ENCODE data around the gene XAF1. TPM values are rescaled to one million over a fixed set of nuclear protein-coding genes. Genes with fewer than 3 reads are reported as not detected.

Gene XAF1
- total and polyA plus RNA-seq, 9 of the 15 experiments (the other 6 are each of a cell fraction or from before 2014, with no cell fraction given), result 0.07 to 0.22 (median 0.11) TPM; not detected in 4

DNA sequence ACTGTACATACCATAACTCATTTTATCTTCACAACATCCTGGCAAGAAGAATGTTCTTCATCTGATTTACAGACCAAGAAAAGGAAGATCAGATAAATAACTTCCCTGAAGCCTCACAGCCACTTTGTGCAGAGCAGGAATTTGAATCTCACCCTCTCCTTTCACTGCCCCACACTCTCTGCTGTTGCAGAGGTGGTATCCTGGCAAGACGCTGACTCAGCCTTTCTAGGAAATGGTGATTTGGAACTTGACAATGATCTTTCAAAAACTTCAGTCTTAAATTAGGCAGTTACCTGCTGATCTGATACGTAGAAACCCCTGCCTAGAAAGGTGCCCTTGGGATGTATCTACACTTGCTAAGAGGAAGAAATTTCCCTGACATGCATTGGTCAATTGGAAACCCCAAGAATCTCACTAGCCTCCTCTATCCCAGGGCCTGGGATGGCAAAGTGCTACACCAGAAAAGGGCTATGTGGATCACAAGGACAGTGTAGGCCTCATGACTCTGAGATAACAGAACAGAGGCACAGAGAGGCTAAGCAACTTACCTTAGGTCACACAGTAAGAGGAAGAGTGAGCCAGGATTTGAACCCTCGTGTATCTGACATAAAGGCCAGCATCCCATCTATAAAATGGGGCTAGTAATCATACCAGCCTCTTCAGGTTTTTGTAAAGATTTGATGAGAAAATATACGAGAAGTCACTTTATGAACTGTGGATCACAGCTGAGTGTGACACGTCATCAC, 38.1 kb downstream of the XAF1 start (continued):
- TF ChIP-seq, protein P1, sequence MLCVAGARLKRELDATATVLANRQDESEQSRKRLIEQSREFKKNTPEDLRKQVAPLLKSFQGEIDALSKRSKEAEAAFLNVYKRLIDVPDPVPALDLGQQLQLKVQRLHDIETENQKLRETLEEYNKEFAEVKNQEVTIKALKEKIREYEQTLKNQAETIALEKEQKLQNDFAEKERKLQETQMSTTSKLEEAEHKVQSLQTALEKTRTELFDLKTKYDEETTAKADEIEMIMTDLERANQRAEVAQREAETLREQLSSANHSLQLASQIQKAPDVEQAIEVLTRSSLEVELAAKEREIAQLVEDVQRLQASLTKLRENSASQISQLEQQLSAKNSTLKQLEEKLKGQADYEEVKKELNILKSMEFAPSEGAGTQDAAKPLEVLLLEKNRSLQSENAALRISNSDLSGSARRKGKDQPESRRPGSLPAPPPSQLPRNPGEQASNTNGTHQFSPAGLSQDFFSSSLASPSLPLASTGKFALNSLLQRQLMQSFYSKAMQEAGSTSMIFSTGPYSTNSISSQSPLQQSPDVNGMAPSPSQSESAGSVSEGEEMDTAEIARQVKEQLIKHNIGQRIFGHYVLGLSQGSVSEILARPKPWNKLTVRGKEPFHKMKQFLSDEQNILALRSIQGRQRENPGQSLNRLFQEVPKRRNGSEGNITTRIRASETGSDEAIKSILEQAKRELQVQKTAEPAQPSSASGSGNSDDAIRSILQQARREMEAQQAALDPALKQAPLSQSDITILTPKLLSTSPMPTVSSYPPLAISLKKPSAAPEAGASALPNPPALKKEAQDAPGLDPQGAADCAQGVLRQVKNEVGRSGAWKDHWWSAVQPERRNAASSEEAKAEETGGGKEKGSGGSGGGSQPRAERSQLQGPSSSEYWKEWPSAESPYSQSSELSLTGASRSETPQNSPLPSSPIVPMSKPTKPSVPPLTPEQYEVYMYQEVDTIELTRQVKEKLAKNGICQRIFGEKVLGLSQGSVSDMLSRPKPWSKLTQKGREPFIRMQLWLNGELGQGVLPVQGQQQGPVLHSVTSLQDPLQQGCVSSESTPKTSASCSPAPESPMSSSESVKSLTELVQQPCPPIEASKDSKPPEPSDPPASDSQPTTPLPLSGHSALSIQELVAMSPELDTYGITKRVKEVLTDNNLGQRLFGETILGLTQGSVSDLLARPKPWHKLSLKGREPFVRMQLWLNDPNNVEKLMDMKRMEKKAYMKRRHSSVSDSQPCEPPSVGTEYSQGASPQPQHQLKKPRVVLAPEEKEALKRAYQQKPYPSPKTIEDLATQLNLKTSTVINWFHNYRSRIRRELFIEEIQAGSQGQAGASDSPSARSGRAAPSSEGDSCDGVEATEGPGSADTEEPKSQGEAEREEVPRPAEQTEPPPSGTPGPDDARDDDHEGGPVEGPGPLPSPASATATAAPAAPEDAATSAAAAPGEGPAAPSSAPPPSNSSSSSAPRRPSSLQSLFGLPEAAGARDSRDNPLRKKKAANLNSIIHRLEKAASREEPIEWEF (CRISPR knock-in tag; IDR thresholded peaks at IDR 0.05), result no peak
- TF ChIP-seq, protein P2, sequence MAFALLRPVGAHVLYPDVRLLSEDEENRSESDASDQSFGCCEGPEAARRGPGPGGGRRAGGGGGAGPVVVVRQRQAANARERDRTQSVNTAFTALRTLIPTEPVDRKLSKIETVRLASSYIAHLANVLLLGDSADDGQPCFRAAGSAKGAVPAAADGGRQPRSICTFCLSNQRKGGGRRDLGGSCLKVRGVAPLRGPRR (CRISPR knock-in tag; IDR thresholded peaks at IDR 0.05), result no peak

Measured in K562 (cell line).